ENCODE data around the gene MST1. TPM values are rescaled to one million over a fixed set of nuclear protein-coding genes. Genes with fewer than 3 reads are reported as not detected.

Gene MST1
- total RNA-seq, 2 experiments from 2014 or later: 8.1 to 8.2 TPM

- peaks cover 19% of the 10 kb centered on the region for H3K36me3 Mint-ChIP-seq
- H3K4me3 Mint-ChIP-seq: no peak overlapping the region
- no peak overlapping the region for H3K27ac Mint-ChIP-seq
- intact Hi-C loops (cut with micrococcal nuclease): loop anchor here (5.0 kb wide), 1 partner anchor 140 kb away; the partner anchor contains the start of gene TRAIP
- H3K27me3 Mint-ChIP-seq: no peaks in the 10 kb centered on the region
- POLR2A ChIA-PET: no interaction called here
- no peak for DNase-seq
- no peaks in the 10 kb centered on the region for H3K9me3 Mint-ChIP-seq
- H3K4me1 Mint-ChIP-seq (ENCODE audit: low read depth): peaks cover 25% of the 10 kb centered on the region
- CTCF ChIA-PET: interaction anchor here (0.8 kb wide), 1 partner anchor 14 kb away, joined by 3 read pairs; no protein-coding TSS in a partner anchor
Observed at GRCh38 chr3:49717211-49717958, 28.1 kb upstream of the MST1 start.

- intact Hi-C loops (cut with micrococcal nuclease): loop anchor here (5.0 kb wide), 1 partner anchor 141 kb away; the partner anchor contains the start of gene TRAIP
- no peak for DNase-seq
- Mint-ChIP-seq H3K27ac (no peak overlapping the region), H3K36me3 (peaks cover 15% of the 10 kb centered on the region), H3K4me3 (no peak overlapping the region), H3K9me3 (no peaks in the 10 kb centered on the region), H3K27me3 (no peaks in the 10 kb centered on the region), H3K4me1 (ENCODE audit: low read depth) (peaks cover 22% of the 10 kb centered on the region)
- ChIA-PET POLR2A (no interaction called here), CTCF (no interaction called here)
Observed at GRCh38 chr3:49716691-49717210, 27.5 kb upstream of the MST1 start.

- ChIA-PET POLR2A (no interaction called here), CTCF (interaction anchor here (0.8 kb wide), 1 partner anchor 176 kb away, joined by 3 read pairs; no protein-coding TSS in a partner anchor)
- intact Hi-C loops (cut with micrococcal nuclease): loop anchor here (5.0 kb wide), 1 partner anchor 141 kb away; the partner anchor contains the start of gene TRAIP
- Mint-ChIP-seq H3K27me3 (no peaks in the 10 kb centered on the region), H3K4me1 (ENCODE audit: low read depth) (peaks cover 20% of the 10 kb centered on the region), H3K36me3 (peaks cover 12% of the 10 kb centered on the region), H3K4me3 (no peak overlapping the region), H3K9me3 (no peaks in the 10 kb centered on the region), H3K27ac (no peak overlapping the region)
- no peak for DNase-seq
Observed at GRCh38 chr3:49716169-49716568, 26.9 kb upstream of the MST1 start.

DNA sequence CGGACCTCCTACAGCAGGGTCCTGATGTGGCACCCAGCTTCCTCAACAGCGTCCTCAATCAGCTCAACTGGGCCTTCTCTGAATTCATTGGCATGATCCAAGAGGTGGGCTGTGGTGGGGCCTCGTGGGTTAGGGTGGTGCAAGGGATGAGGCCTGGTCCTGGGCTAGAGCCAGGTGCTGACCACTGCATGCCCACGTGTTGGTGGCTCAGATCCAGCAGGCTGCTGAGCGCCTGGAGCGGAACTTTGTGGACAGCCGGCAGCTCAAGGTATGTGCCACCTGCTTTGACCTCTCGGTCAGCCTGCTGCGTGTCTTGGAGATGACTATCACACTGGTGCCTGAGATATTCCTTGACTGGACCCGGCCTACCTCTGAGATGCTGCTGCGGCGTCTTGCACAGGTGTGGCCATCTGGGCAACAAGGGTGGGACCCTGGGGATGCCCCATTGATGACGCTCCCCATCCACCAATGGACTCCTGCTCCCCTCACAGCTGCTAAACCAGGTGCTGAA lies 26.4 kb upstream of the MST1 start:
- Mint-ChIP-seq H3K4me1 (ENCODE audit: low read depth) (peaks cover 16% of the 10 kb centered on the region), H3K27me3 (no peaks in the 10 kb centered on the region), H3K36me3 (peaks cover 8% of the 10 kb centered on the region), H3K4me3 (no peak overlapping the region), H3K9me3 (no peaks in the 10 kb centered on the region), H3K27ac (no peak overlapping the region)
- no peak for DNase-seq
- CTCF ChIA-PET: interaction anchor here (0.8 to 1.2 kb wide), 2 partner anchors 12 to 176 kb away, joined by 3 to 4 read pairs; no protein-coding TSS in a partner anchor
- intact Hi-C loops (cut with micrococcal nuclease): loop anchor here (5.0 kb wide), 1 partner anchor 142 kb away; the partner anchor contains the start of gene TRAIP
- POLR2A ChIA-PET: interaction anchor here (1.8 kb wide), 1 partner anchor 8 kb away, joined by 9 read pairs; the partner anchor contains the start of gene GMPPB

GRCh38 chr3:49714728-49715550 lies 25.7 kb upstream of the MST1 start:
- intact Hi-C loops (cut with micrococcal nuclease): loop anchor here (5.0 kb wide), 1 partner anchor 142 kb away; the partner anchor contains the start of gene TRAIP
- no peak for DNase-seq
- ChIA-PET CTCF (interaction anchor here (0.6 to 1.2 kb wide), 3 partner anchors 11 to 175 kb away, joined by 3 to 4 read pairs (median 3); no protein-coding TSS in a partner anchor), POLR2A (interaction anchor here (0.6 to 1.8 kb wide), 2 partner anchors 9 to 135 kb away, joined by 3 to 9 read pairs; partner anchors contain the start of gene GMPPB)
- Mint-ChIP-seq H3K27ac (no peak overlapping the region), H3K4me1 (ENCODE audit: low read depth) (peaks cover 15% of the 10 kb centered on the region), H3K9me3 (no peaks in the 10 kb centered on the region), H3K4me3 (no peak overlapping the region), H3K36me3 (peaks cover 6% of the 10 kb centered on the region), H3K27me3 (no peaks in the 10 kb centered on the region)

DNA sequence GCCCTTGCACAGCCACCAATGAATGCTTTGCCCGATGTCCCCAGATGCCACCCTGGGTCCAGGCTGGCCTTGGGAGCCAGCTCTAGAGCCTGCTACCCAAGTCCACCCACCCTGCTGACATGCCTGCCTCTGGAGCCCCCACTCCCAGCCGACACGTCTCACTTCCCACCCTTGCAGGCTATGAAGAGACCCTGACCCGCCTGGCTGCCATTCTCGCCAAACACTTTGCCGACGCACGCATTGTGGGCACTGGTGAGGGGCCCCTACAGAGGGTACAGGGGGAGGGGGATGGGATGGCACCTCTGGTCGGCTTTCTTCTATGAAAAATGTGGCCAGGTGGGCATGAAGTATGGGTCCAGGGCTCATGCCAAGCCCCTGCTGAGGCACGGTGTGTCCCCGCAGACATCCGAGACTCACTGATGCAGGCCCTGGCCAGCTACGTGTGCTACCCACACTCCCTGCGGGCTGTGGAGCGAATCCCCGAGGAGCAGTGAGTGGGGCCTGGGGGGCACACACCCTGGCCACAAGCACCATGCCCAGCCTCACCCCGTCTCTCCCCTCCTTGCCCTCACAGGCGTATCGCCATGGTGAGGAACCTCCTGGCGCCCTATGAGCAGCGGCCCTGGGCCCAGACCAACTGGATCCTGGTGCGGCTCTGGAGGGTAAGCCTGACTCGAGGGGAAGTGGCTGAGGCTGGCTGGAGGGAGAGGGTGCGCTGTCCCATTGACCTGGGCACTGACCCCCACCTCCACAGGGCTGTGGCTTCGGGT lies 24.2 kb upstream of the MST1 start:
- H3K4me1 Mint-ChIP-seq (ENCODE audit: low read depth): peaks cover 5% of the 10 kb centered on the region
- no peaks in the 10 kb centered on the region for H3K9me3 Mint-ChIP-seq
- ChIA-PET POLR2A (interaction anchor here (1.8 kb wide), 1 partner anchor 10 kb away, joined by 9 read pairs; the partner anchor contains the start of gene GMPPB), CTCF (interaction anchor here (0.6 kb wide), 1 partner anchor 41 kb away, joined by 3 read pairs; no protein-coding TSS in a partner anchor)
- no peaks in the 10 kb centered on the region for H3K36me3 Mint-ChIP-seq
- no peak overlapping the region for H3K4me3 Mint-ChIP-seq
- intact Hi-C loops (cut with micrococcal nuclease): no loop called here
- no peak overlapping the region for H3K27ac Mint-ChIP-seq
- no peak for DNase-seq
- no peaks in the 10 kb centered on the region for H3K27me3 Mint-ChIP-seq

- no peaks in the 10 kb centered on the region for H3K27me3 Mint-ChIP-seq
- POLR2A ChIA-PET: interaction anchor here (1.7 kb wide), 1 partner anchor 10 kb away, joined by 5 read pairs; no protein-coding TSS in a partner anchor
- no peak overlapping the region for H3K4me3 Mint-ChIP-seq
- no peak for DNase-seq
- intact Hi-C loops (cut with micrococcal nuclease): no loop called here
- no peak overlapping the region for H3K27ac Mint-ChIP-seq
- CTCF ChIA-PET: interaction anchor here (0.6 kb wide), 1 partner anchor 41 kb away, joined by 3 read pairs; no protein-coding TSS in a partner anchor
- H3K4me1 Mint-ChIP-seq (ENCODE audit: low read depth): peaks cover 3% of the 10 kb centered on the region
- no peaks in the 10 kb centered on the region for H3K36me3 Mint-ChIP-seq
- no peaks in the 10 kb centered on the region for H3K9me3 Mint-ChIP-seq
Observed at GRCh38 chr3:49712631-49713317, 23.5 kb upstream of the MST1 start.

- Mint-ChIP-seq H3K27ac (no peak overlapping the region), H3K36me3 (no peaks in the 10 kb centered on the region), H3K27me3 (no peaks in the 10 kb centered on the region), H3K4me1 (ENCODE audit: low read depth) (no peaks in the 10 kb centered on the region), H3K9me3 (no peaks in the 10 kb centered on the region), H3K4me3 (no peak overlapping the region)
- DNase-seq: no peak
- intact Hi-C loops (cut with micrococcal nuclease): no loop called here
- ChIA-PET CTCF (no interaction called here), POLR2A (interaction anchor here (0.6 to 1.7 kb wide), 2 partner anchors 11 to 62 kb away, joined by 3 to 5 read pairs; no protein-coding TSS in a partner anchor)
Observed at GRCh38 chr3:49712166-49712565, 22.9 kb upstream of the MST1 start.

GRCh38 chr3:49711489-49711888 lies 22.2 kb upstream of the MST1 start:
- intact Hi-C loops (cut with micrococcal nuclease): no loop called here
- Mint-ChIP-seq H3K4me1 (ENCODE audit: low read depth) (no peaks in the 10 kb centered on the region), H3K27me3 (no peaks in the 10 kb centered on the region), H3K27ac (no peak overlapping the region), H3K4me3 (no peak overlapping the region), H3K9me3 (no peaks in the 10 kb centered on the region), H3K36me3 (no peaks in the 10 kb centered on the region)
- no peak for DNase-seq
- POLR2A ChIA-PET: interaction anchor here (0.6 to 1.7 kb wide), 2 partner anchors 12 to 63 kb away, joined by 3 to 5 read pairs; no protein-coding TSS in a partner anchor
- CTCF ChIA-PET: interaction anchor here (1.1 kb wide), 1 partner anchor 10 kb away, joined by 4 read pairs; no protein-coding TSS in a partner anchor

GRCh38 chr3:49709852-49710251 lies 20.6 kb upstream of the MST1 start:
- Mint-ChIP-seq H3K27ac (no peak overlapping the region), H3K9me3 (no peaks in the 10 kb centered on the region), H3K4me1 (ENCODE audit: low read depth) (no peaks in the 10 kb centered on the region), H3K4me3 (no peak overlapping the region), H3K36me3 (no peaks in the 10 kb centered on the region), H3K27me3 (no peaks in the 10 kb centered on the region)
- intact Hi-C loops (cut with micrococcal nuclease): no loop called here
- ChIA-PET POLR2A (no interaction called here), CTCF (no interaction called here)
- DNase-seq: no peak
